ENCODE data around the gene MMP14.
"Not testable (repeated sequence)": the region's sequence is repeated elsewhere in the genome, so short reads cannot be mapped to it uniquely, and the experiment has no call there.

The MMP14 gene

GRCh38 chr14:22836301-22837113, at the start of gene MMP14:
Gene MMP14 (plus strand): TSS chr14:22836585. CDS start chr14:22836818, 233 bp downstream.
- DNase-seq: no peak

- no peak for DNase-seq
These were observed 49.7 kb upstream of the MMP14 start for GRCh38 chr14:22786685-22787084.

- DNase-seq: no peak
These were observed 45.1 kb upstream of the MMP14 start for GRCh38 chr14:22791301-22791700.

GRCh38 chr14:22792158-22792557, 44.2 kb upstream of the MMP14 start:
- no peak for DNase-seq

GRCh38 chr14:22793550-22793949, 42.8 kb upstream of the MMP14 start:
- DNase-seq: not testable (repeated sequence)

GRCh38 chr14:22793976-22794375, 42.4 kb upstream of the MMP14 start:
- DNase-seq: no peak

GRCh38 chr14:22794551-22794951, 41.8 kb upstream of the MMP14 start:
- DNase-seq: no peak

- no peak for DNase-seq
These were observed 40.2 kb upstream of the MMP14 start for GRCh38 chr14:22796087-22796707.

GRCh38 chr14:22797017-22797917, 39.1 kb upstream of the MMP14 start:
- no peak for DNase-seq

GRCh38 chr14:22798528-22798927, 37.9 kb upstream of the MMP14 start:
- no peak for DNase-seq

- DNase-seq: no peak
These were observed 36.0 kb upstream of the MMP14 start for GRCh38 chr14:22800346-22800745.

GRCh38 chr14:22801716-22802115, 34.7 kb upstream of the MMP14 start:
- no peak for DNase-seq

GRCh38 chr14:22802860-22803686, 33.3 kb upstream of the MMP14 start:
- DNase-seq: no peak

GRCh38 chr14:22803687-22803974, 32.8 kb upstream of the MMP14 start:
- no peak for DNase-seq

- not testable (repeated sequence) for DNase-seq
These were observed 31.1 kb upstream of the MMP14 start for GRCh38 chr14:22805235-22805634.

- DNase-seq: no peak
These were observed 28.8 kb upstream of the MMP14 start for GRCh38 chr14:22807432-22808087.

- no peak for DNase-seq
These were observed 27.8 kb upstream of the MMP14 start for GRCh38 chr14:22808388-22809209.

GRCh38 chr14:22811722-22812121, 24.7 kb upstream of the MMP14 start:
- DNase-seq: no peak

- no peak for DNase-seq
These were observed 23.6 kb upstream of the MMP14 start for GRCh38 chr14:22812744-22813143.

- no peak for DNase-seq
These were observed 23.2 kb upstream of the MMP14 start for GRCh38 chr14:22813145-22813544.

GRCh38 chr14:22814373-22814772, 22.0 kb upstream of the MMP14 start:
- no peak for DNase-seq
